HG02885 (cell line): Measurements from ENCODE around the gene SPIRE2.
"Not testable (repeated sequence)": the region's sequence is repeated elsewhere in the genome, so short reads cannot be mapped to it uniquely, and the experiment has no call there.

Source experiments
- ATAC-seq: cut with Tn5 transposase; IDR thresholded peaks from one replicate; pipeline ENCODE4 v1.9.1; 2021; ENCODE audit warnings: mild to moderate bottlenecking; ENCODE audit not compliant: unreplicated experiment, poor library complexity

SPIRE2 gene

DNA sequence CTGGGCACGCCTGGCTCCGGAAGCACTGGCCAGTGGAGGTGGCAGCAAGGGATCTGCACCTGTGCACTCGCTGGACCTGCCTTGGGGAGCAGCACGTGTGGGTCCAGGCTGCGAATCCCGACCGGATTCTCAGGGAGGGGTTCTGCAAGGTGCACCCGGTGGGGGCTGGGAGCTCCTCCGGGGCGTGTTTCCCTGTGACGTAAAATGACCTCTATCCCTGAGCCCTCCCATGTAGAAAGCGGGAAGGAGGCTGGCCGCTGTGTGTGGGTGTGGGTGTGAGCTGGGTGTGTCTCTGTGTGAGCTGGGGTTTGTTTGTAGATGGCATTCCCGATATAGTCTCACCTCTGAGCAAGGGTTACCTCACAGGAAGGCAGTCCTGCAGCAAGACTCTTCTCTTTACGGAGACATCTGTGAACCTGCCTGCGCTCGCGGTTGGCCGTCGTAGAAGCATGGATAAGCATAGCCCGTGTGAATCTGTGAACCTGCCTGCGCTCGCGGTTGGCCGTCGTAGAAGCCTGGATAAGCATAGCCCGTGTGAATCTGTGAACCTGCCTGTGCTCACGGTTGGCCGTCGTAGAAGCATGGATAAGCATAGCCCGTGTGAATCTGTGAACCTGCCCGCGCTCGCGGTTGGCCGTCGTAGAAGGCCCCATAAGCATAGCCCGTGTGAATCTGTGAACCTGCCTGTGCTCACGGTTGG is 5.5 kb downstream of the SPIRE2 start:
- ATAC-seq = not testable (repeated sequence)

GRCh38 chr16:89834813-89835363 is 6.6 kb downstream of the SPIRE2 start:
- not testable (repeated sequence) for ATAC-seq

DNA sequence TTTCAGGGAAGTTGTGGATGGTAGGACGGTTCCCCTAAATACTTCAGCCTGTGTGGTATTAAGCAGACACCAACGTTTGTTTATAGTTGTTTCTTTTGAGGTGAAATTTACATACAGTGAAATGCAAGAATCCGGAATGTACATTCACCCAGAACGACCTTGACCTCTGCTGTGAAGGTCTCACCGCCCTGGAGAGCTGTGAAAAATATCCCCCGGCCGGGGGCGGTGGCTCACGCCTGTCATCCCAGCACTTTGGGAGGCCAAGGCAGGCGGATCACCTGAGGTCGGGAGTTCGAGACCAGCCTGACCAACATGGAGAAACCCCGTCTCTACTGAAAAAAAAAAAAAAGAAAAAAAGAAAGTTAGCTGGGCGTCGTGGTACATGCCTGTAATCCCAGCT is 8.2 kb downstream of the SPIRE2 start:
- not testable (repeated sequence) for ATAC-seq

- no peak for ATAC-seq
Observed at GRCh38 chr16:89837014-89837546, 8.8 kb downstream of the SPIRE2 start.

GRCh38 chr16:89841275-89841674 is 13.0 kb downstream of the SPIRE2 start:
- ATAC-seq = no peak

DNA sequence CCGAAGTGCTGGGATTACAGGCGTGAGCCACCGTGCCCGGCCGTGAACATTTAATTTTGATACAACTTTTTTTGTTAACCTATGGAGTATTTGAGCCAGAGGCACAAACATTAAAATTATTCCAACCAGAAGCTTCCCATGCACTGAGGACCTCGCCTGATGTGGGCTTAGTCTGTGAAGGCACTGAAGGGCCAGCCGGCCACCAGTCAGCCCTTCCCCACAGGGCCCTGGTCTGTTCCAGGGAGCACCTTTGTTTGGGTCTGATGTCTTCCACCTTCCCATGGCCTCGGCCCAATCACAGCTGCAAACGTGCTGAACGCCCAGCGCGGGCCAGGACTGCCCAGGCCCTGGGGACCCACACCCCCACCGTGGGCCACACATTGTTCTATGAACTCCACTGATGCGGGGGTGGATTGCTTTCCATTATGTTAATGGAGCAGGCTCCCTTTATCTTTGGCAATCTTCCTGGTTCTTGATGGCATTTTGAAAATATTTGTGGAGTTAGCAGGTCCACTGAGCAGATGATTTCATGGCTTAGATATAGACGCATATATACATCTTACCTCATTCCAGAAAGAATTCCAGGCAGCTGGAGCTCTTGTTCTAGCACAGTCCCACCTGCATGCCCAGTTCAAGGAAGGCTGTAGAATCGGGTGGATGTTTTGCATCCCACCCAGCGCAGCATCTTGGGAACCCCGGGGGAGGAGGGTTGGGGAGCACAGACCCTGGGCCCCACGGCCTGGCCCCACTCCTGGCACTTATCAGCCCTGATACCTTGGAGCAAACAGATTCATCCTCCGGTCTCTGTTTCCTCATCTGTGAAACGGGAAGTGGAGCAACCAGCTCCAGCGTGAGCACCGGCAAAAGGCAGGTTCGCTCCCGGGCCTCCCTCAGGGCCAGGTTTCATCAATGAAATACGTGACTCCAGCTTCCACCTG is 14.5 kb downstream of the SPIRE2 start:
- no peak for ATAC-seq

DNA sequence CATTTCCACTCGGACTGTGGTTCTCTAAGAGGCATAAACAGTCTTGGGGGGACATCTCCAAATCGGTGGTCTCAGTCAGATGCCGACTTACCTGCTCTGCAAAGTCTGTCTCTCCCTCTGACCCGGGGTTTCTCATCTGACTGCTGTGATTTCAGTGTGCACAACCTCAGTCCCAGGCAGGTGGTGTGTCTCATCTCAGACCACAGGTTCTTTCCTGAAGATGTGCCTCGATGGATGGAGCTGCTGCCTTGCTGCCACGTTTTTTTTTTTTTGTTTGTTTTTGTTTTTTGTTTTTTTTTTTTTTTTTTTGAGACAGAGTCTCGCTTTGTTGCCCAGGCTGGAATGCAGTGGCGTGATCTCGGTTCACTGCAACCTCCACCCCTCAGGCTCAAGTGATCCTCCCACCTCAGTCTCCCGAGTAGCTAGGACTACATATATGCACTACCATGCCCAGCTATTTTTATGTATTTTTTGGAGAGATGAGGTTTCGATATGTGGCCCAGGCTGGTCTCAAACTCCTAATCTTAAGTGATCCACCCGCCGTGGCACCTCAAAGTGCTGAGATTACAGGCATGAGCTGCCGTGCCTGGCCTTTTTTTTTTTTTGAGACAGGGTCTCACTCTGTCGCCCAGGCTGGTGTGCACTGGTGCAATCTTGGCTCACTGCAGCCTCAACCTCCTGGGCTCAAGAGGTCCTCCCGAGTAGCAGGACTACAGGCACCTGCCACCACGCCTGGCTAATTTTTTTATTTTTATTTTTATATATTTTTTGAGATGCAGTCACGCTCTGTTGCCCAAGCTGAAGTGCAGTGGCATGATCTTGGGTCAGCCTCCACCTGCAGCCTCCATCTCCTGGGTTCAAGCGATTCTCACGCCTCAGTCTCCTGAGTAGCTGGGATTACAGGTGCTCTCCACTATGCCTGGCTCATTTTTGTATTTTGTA is 15.4 kb downstream of the SPIRE2 start:
- no peak for ATAC-seq

- ATAC-seq = no peak
Observed at GRCh38 chr16:89844739-89845339, 16.6 kb downstream of the SPIRE2 start.

- ATAC-seq = no peak
Observed at GRCh38 chr16:89845417-89845816, 17.1 kb downstream of the SPIRE2 start.

- ATAC-seq = no peak
Observed at GRCh38 chr16:89847051-89847939, 19.0 kb downstream of the SPIRE2 start.

DNA sequence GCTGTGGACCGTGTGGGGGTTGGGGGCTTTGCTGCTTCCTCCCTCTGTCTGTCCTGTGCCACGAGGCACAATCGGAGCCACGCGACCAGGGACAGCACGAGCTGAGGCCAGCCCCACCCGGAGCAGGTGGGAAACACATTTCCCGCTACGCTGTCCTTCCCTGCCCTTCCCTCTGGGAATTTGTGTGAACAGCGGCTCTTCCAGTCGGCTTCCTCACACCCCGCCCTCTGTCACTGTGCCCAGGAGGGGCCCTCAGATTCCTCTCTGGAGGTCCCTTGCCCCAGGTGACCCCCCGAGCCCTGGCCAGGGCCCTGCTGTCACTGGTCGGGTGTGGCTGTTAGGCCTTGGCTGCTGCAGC is 19.6 kb downstream of the SPIRE2 start:
- ATAC-seq = no peak

DNA sequence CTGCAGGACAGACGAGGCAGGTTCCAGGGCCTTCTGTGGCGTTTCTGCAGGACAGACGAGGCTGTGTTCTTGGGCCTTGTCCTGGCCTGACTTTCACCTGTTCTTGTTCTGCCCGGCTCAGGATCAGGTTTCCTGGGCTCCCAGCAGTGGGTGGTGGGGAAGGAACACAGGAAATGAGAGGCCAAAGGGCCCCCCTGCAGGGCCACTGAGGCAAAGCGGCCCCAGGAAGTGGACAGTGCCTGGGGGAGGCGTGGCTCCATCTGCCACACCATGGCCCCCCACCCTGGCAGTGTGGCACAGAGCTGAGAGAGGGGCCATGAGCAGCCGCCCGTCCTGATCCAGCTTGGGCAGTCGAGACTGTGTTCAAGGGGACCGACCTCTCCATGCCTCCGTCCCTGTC is 20.7 kb downstream of the SPIRE2 start:
- ATAC-seq = no peak

GRCh38 chr16:89853306-89853993 is 25.2 kb downstream of the SPIRE2 start:
- ATAC-seq = no peak

GRCh38 chr16:89855301-89855945 is 27.1 kb downstream of the SPIRE2 start:
- ATAC-seq = no peak

- no peak for ATAC-seq
Observed at GRCh38 chr16:89855986-89856385, 27.7 kb downstream of the SPIRE2 start.

DNA sequence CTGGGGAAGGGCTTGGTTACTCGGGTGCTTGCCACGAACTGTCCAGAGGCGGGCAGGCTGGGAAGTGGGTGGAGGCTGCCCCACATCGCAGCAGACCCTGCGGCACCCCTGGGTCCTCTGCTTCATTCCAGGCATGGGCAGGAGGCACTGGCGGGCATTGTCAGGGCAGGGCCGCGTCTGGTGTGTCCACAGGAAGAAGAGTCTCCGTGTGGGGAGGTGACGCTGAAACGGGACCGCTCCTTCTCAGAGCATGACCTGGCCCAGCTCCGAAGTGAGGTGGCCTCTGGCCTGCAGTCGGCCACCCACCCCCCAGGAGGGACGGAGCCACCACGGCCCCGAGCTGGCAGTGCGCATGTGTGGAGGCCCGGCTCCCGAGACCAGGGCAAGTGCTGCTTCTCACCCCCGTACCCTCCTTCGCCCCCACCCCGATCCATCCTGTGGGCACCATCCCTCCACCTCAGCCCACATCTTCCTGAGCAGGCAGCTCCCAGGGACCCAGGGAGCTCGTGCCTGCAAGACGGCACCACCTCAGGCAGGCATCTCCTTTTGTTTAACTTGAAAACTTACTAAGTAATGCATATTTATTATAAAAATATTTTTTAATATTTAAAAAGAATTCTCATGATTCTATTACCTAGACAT is 30.8 kb downstream of the SPIRE2 start:
- ATAC-seq = no peak

- no peak for ATAC-seq
Observed at GRCh38 chr16:89859615-89860007, 31.3 kb downstream of the SPIRE2 start.
